Tibial nerve (tissue), 4 donors: ENCODE data around the gene BOC.

Source experiments
- CTCF ChIP-seq, 5 experiments: fragments of 200-600 bp in 3 of 5; fragments of 450-650 bp in 2 of 5; sonication (generic) in 3 of 5; IDR thresholded peaks; one replicate each; pipeline ENCODE4 v1.5.1; 2016 to 2019; ENCODE audit warnings: antibody characterized with exemption in 5 of 5, mild to moderate bottlenecking in 3 of 5, moderate library complexity in 2 of 5
- EP300 ChIP-seq, 2 donors: sonication (generic); formaldehyde crosslinking; IDR thresholded peaks; one replicate each; pipeline ENCODE4 v1.6.1; 2017; ENCODE audit warnings: antibody characterized with exemption in 2 of 2, mild to moderate bottlenecking in 1 of 2
- POLR2A ChIP-seq, 2 donors: fragments of 450-650 bp; IDR thresholded peaks; one replicate each; pipeline ENCODE4 v1.6.1; 2017; ENCODE audit warnings: antibody characterized with exemption in 2 of 2, mild to moderate bottlenecking in 2 of 2, moderate library complexity in 2 of 2

DNA sequence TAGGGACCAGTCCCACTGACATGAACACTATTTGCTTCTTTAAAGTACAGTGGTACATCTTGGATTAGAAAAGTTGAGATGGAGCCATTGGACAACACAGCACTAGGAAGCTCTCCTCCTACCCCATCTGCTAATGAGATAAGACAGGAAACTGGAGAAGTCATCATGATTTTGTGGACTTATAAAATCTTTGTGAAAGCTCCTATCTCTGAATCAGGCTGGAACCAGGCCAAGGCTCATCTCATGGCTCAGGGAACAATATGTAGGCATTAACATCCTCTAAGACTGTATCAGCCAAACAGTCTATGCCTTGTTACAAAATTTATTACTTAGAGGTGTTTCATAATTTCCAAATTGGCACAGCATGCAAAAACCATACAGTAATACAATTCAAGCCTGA lies 84.1 kb downstream of the BOC start:
- TF ChIP-seq CTCF (IDR thresholded peaks at IDR 0.05) = no peak
- TF ChIP-seq POLR2A (IDR thresholded peaks at IDR 0.05) = no peak
- TF ChIP-seq EP300 (IDR thresholded peaks at IDR 0.05) = no peak
